ENCODE data around the gene ARHGAP26.
"Not testable (repeated sequence)": the region's sequence is repeated elsewhere in the genome, so short reads cannot be mapped to it uniquely, and the experiment has no call there.

The ARHGAP26 gene

GRCh38 chr5:143117821-143118220 lies 347.6 kb downstream of the ARHGAP26 start:
- no peak for DNase-seq (ENCODE audit: low spot score)

GRCh38 chr5:143118222-143118621 lies 348.0 kb downstream of the ARHGAP26 start:
- DNase-seq (ENCODE audit: low spot score) = no peak

- DNase-seq (ENCODE audit: low spot score) = not testable (repeated sequence)
These were observed 348.6 kb downstream of the ARHGAP26 start for GRCh38 chr5:143118818-143119217.

GRCh38 chr5:143119291-143119769 lies 349.2 kb downstream of the ARHGAP26 start:
- DNase-seq (ENCODE audit: low spot score) = no peak

GRCh38 chr5:143119881-143120341 lies 349.7 kb downstream of the ARHGAP26 start:
- no peak for DNase-seq (ENCODE audit: low spot score)

GRCh38 chr5:143120460-143121134 lies 350.4 kb downstream of the ARHGAP26 start:
- DNase-seq (ENCODE audit: low spot score) = no peak

- DNase-seq (ENCODE audit: low spot score) = no peak
These were observed 350.9 kb downstream of the ARHGAP26 start for GRCh38 chr5:143121135-143121475.

- DNase-seq (ENCODE audit: low spot score) = no peak
These were observed 354.4 kb downstream of the ARHGAP26 start for GRCh38 chr5:143124593-143124992.

GRCh38 chr5:143126174-143127019 lies 356.2 kb downstream of the ARHGAP26 start:
- DNase-seq (ENCODE audit: low spot score) = no peak

GRCh38 chr5:143128412-143129071 lies 358.4 kb downstream of the ARHGAP26 start:
- no peak for DNase-seq (ENCODE audit: low spot score)

GRCh38 chr5:143129203-143129602 lies 359.0 kb downstream of the ARHGAP26 start:
- DNase-seq (ENCODE audit: low spot score) = no peak

- DNase-seq (ENCODE audit: low spot score) = no peak
These were observed 359.9 kb downstream of the ARHGAP26 start for GRCh38 chr5:143129910-143130612.

- DNase-seq (ENCODE audit: low spot score) = no peak
These were observed 360.6 kb downstream of the ARHGAP26 start for GRCh38 chr5:143130613-143131305.

GRCh38 chr5:143131972-143132371 lies 361.8 kb downstream of the ARHGAP26 start:
- DNase-seq (ENCODE audit: low spot score) = no peak

GRCh38 chr5:143132739-143133138 lies 362.6 kb downstream of the ARHGAP26 start:
- DNase-seq (ENCODE audit: low spot score) = no peak

- DNase-seq (ENCODE audit: low spot score) = no peak
These were observed 363.5 kb downstream of the ARHGAP26 start for GRCh38 chr5:143133721-143134120.

- DNase-seq (ENCODE audit: low spot score) = no peak
These were observed 364.1 kb downstream of the ARHGAP26 start for GRCh38 chr5:143134269-143134668.

- DNase-seq (ENCODE audit: low spot score) = no peak
These were observed 364.7 kb downstream of the ARHGAP26 start for GRCh38 chr5:143134900-143135299.

- no peak for DNase-seq (ENCODE audit: low spot score)
These were observed 365.8 kb downstream of the ARHGAP26 start for GRCh38 chr5:143135832-143136551.

GRCh38 chr5:143138839-143139238 lies 368.7 kb downstream of the ARHGAP26 start:
- no peak for DNase-seq (ENCODE audit: low spot score)

- no peak for DNase-seq (ENCODE audit: low spot score)
These were observed 369.4 kb downstream of the ARHGAP26 start for GRCh38 chr5:143139585-143139984.

Measured in hematopoietic multipotent progenitor cell treated with erythropoietin and hydrocortisone succinate and interleukin-3 and kit ligand, for 17 days (in vitro differentiated cells).